Gastroesophageal sphincter (tissue), 4 donors: ENCODE data around the gene SLC25A39. TPM values are rescaled to one million over a fixed set of nuclear protein-coding genes. Genes with fewer than 3 reads are reported as not detected.
"Not testable (repeated sequence)": the region's sequence is repeated elsewhere in the genome, so short reads cannot be mapped to it uniquely, and the experiment has no call there.

Experiments used
- ATAC-seq: fragments of 150-250 bp; one replicate; pipeline ENCODE4 v1.9.1; 2016; ENCODE audit warnings: mild to moderate bottlenecking, moderate library complexity
- H3K27ac ChIP-seq, 4 donors: fragments of 200-600 bp; sonication (generic) in 3 of 4; 1 replicate in 3 of 4; 2 replicates in 1 of 4; pipeline ENCODE4 v1.5.1; 2016 to 2019
- H3K27me3 ChIP-seq: fragments of 200-600 bp; sonication (generic); one replicate; pipeline ENCODE4 v1.5.1; 2019
- H3K36me3 ChIP-seq, 2 donors: fragments of 200-600 bp; sonication (generic); one replicate each; pipeline ENCODE4 v1.5.1; 2019; ENCODE audit warnings: control low read depth in 1 of 2
- H3K4me1 ChIP-seq, 3 donors: fragments of 200-600 bp; sonication (generic); 1 replicate in 2 of 3; 2 replicates in 1 of 3; pipeline ENCODE4 v1.5.1; 2016 to 2019; ENCODE audit warnings: control low read depth in 2 of 3
- H3K4me3 ChIP-seq, 2 donors: fragments of 200-600 bp; sonication (generic); one replicate each; pipeline ENCODE4 v1.5.1; 2019; ENCODE audit warnings: mild to moderate bottlenecking in 1 of 2, moderate library complexity in 1 of 2
- H3K9me3 ChIP-seq, 3 donors: fragments of 200-600 bp; sonication (generic); one replicate each; pipeline ENCODE4 v1.5.1; 2017 to 2019; ENCODE audit warnings: control low read depth in 2 of 3
- EP300 ChIP-seq: sonication (generic); formaldehyde crosslinking; IDR thresholded peaks from one replicate; pipeline ENCODE4 v1.6.1; 2017; ENCODE audit warnings: antibody characterized with exemption, mild to moderate bottlenecking
- POLR2A ChIP-seq, 2 donors: fragments of 450-650 bp; IDR thresholded peaks; one replicate each; pipeline ENCODE4 v1.6.1; 2017; ENCODE audit warnings: antibody characterized with exemption in 2 of 2, mild to moderate bottlenecking in 2 of 2, moderate library complexity in 1 of 2
- POLR2AphosphoS5 ChIP-seq: sonication (generic); formaldehyde crosslinking; IDR thresholded peaks from one replicate; pipeline ENCODE4 v1.6.1; 2017; ENCODE audit warnings: antibody characterized with exemption
- WGBS, 2 donors: methylation state at CpG; one replicate each; pipeline ENCODE4 v1.1.5; 2018; ENCODE audit warnings: low coverage in 1 of 2; 5-methylcytosine and 5-hydroxymethylcytosine counted together
- total RNA-seq, 4 donors: library from RNA; depleted of rRNA; stranded (reverse); fragments of >200 nt; gene quantifications; one replicate each; pipeline ENCODE4 v1.1.0, GENCODE V29; 2016
- TF ChIP-seq, protein P1 (sequence below), 4 experiments: fragments of 200-600 bp in 2 of 4; fragments of 450-650 bp in 2 of 4; sonication (generic) in 1 of 4; IDR thresholded peaks; one replicate each; pipeline ENCODE4 v1.5.1; 2017 to 2019; ENCODE audit warnings: antibody characterized with exemption in 4 of 4, mild to moderate bottlenecking in 2 of 4, moderate library complexity in 2 of 4

SLC25A39 gene
- total RNA-seq, 4 donors from 2014 or later, result 36.2 to 61.8 (median 49.2) TPM

DNA sequence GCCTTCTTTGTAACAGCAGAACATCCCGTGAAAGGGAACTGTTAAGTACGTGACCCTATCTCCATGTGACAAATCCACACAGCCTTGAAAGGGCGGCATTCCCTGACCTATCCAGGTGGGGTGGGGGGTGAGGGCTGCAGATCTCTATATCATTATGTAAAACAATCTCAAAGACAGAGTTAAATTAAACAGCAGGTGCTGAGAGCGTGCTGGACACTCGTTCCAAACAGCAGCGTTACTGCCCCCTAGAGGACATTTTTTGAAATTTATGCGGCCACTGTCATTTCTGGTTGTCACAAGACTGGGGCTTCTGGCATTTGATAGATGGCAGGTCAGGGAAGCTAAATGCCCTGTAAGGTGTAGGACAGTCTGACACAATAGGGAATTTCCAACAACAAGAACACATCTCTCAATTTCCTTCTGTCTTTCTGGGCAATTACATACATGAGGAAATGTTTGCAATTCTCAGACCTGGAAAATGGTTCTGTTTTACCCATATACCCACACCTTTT lies 6.7 kb upstream of the SLC25A39 start:
- H3K4me1 ChIP-seq, result peaks cover 0 to 19% (median 3%) of the 10 kb centered on the region in 3 donors
- no peaks in the 10 kb centered on the region for H3K9me3 ChIP-seq
- ATAC-seq, result no peak
- H3K27ac ChIP-seq, result no peak overlapping the region
- H3K4me3 ChIP-seq, result no peak overlapping the region
- TF ChIP-seq, protein P1, sequence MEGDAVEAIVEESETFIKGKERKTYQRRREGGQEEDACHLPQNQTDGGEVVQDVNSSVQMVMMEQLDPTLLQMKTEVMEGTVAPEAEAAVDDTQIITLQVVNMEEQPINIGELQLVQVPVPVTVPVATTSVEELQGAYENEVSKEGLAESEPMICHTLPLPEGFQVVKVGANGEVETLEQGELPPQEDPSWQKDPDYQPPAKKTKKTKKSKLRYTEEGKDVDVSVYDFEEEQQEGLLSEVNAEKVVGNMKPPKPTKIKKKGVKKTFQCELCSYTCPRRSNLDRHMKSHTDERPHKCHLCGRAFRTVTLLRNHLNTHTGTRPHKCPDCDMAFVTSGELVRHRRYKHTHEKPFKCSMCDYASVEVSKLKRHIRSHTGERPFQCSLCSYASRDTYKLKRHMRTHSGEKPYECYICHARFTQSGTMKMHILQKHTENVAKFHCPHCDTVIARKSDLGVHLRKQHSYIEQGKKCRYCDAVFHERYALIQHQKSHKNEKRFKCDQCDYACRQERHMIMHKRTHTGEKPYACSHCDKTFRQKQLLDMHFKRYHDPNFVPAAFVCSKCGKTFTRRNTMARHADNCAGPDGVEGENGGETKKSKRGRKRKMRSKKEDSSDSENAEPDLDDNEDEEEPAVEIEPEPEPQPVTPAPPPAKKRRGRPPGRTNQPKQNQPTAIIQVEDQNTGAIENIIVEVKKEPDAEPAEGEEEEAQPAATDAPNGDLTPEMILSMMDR (IDR thresholded peaks at IDR 0.05), result peak in 3 of 4 experiments; percentile 70 to 88 (median 75)
- TF ChIP-seq POLR2A (IDR thresholded peaks at IDR 0.05), result no peak
- WGBS, 2 donors, result 0% methylated on average over 5 to 6 of the region's 7 CpGs
- peaks cover 1% of the 10 kb centered on the region for H3K27me3 ChIP-seq
- H3K36me3 ChIP-seq, result no peaks in the 10 kb centered on the region

DNA sequence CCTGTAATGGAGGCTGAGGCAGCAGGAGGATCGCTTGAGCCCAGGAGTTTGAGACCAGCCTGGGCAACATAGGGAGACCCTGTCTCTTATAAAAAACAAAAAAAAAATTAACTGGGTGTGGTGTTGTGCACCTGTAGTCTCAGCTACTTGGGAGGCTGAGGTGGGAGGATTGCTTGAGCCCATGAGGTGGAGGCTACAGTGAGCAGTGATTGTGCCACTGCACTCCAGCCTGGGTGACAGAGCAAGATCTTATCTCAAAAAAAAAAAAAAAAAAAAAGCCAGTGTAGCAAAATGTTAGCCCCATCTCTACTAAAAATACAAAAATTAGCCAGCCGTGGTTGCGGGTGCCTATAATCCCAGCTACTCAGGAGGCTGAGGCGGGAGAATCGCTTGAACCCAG lies 5.6 kb upstream of the SLC25A39 start:
- WGBS, 2 donors, result 100% methylated on average over 1 of the region's 5 CpGs; no CpG with 5 or more reads in 1 of the 2 donors
- ATAC-seq, H3K36me3 ChIP-seq: not testable (repeated sequence)

DNA sequence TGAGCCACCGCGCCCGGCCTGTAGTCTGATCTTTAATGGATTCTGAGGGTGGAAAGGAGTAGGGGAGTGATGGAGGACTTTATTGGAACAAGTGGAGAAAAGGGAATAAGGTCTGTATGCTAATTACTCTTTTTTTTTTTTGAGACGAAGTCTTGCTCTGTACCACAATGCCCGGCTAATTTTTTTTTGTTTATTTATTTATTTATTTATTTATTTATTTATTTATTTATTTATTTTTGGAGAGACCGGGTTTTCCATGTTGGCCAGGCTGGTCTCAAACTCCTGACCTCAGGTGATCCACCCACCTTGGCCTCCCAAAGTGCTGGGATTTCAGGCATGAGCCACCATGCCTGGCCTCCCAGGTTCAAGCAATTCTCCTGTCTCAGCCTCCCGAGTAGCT lies 4.9 kb upstream of the SLC25A39 start:
- H3K27me3 ChIP-seq, H3K36me3 ChIP-seq, H3K27ac ChIP-seq, H3K9me3 ChIP-seq, ATAC-seq, H3K4me3 ChIP-seq: not testable (repeated sequence)
- WGBS, 2 donors, result 61 to 65% methylated on average over 2 of the region's 7 CpGs
- H3K4me1 ChIP-seq, result peaks cover 0 to 34% (median 3%) of the 10 kb centered on the region in 3 donors

More for the DNA sequence above, 5.6 kb upstream of the SLC25A39 start:
- not testable (repeated sequence) for H3K27ac ChIP-seq, H3K9me3 ChIP-seq, H3K27me3 ChIP-seq, H3K4me3 ChIP-seq
- H3K4me1 ChIP-seq, result peaks cover 0 to 30% (median 3%) of the 10 kb centered on the region in 3 donors

DNA sequence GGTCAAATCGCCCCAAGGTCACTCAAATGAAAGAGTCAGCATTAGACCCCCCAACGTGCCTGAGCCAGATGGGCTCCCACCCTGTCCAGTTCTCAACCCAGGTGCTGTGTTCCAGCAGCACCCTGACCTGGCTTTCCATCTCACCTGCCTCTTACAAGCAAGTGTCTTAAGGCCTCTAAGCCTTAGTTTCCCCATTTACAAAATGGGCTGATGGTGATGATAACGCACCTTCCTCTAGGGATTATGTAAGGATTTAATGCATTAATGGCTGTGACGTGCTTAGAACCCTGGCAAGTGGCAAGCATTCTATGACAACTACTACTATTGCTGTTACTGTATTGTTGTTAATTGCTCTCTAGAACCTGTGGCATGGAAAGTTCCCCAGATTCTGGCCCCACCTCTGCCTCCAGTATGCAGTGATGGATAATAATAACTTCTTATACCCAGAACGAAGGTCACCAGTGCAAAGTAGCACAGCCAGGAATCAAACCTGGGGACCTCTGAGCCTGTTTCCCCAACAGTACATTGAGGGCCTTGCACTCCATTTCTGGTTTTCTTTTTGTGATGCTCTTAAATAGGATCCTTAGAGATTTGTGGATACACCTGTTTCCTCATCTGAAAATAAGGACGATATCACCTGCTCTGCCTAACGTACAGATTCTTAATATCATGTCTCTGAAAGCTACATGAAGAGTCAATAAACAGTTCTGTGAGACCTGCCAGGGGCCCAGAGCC lies 3.3 kb upstream of the SLC25A39 start:
- no peak overlapping the region for H3K27ac ChIP-seq
- H3K4me1 ChIP-seq, result peaks cover 0 to 49% (median 14%) of the 10 kb centered on the region in 3 donors
- H3K27me3 ChIP-seq, result no peaks in the 10 kb centered on the region
- no peaks in the 10 kb centered on the region for H3K9me3 ChIP-seq
- TF ChIP-seq EP300, result no peak
- TF ChIP-seq POLR2A (IDR thresholded peaks at IDR 0.05), result no peak
- TF ChIP-seq, protein P1 (IDR thresholded peaks at IDR 0.05), result no peak
- TF ChIP-seq POLR2AphosphoS5, result no peak
- 63 to 80% methylated on average over 2 to 7 of the region's 7 CpGs for WGBS, 2 donors
- no peak overlapping the region for H3K4me3 ChIP-seq
- no peak for ATAC-seq
- no peaks in the 10 kb centered on the region for H3K36me3 ChIP-seq

DNA sequence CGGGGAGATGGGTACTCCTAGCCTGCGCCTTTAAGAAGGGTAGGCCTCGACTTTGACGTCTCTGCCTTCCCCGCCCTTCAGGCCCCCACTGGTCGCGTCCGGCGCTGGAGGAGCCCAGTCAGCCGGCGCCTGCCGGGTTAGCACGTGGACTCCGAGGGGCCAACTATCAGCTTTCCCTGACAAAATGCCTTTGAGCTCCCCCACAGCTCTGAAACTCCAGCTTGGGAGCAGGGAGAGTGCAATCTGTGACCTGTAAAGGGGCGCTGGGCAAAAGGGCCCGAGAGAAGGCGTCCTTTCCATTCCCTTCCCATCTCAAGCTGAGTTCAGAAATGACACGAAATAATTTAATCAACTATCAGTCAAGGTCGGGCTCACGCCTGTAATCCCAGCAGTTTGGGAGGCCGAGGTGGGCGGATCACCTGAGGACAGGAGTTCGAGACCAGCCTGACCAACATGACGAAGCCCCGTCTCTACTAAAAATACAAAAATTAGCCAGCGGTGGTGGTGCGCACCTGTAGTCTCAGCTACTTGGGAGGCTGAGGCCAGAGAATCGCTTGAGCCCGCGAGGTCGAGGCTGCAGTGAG lies 2.3 kb upstream of the SLC25A39 start:
- peaks cover 0 to 57% (median 14%) of the 10 kb centered on the region in 3 donors for H3K4me1 ChIP-seq
- H3K9me3 ChIP-seq, result no peaks in the 10 kb centered on the region
- H3K27me3 ChIP-seq, result no peaks in the 10 kb centered on the region
- WGBS, 2 donors, result 29 to 43% methylated on average over 12 to 13 of the region's 31 CpGs
- TF ChIP-seq, protein P1 (IDR thresholded peaks at IDR 0.05), result peak in 1 of 4 experiments; percentile 22
- TF ChIP-seq POLR2AphosphoS5, result peak; percentile 67
- no peak for TF ChIP-seq POLR2A (IDR thresholded peaks at IDR 0.05)
- peak overlapping the region in 1 of 2 donors; percentile 67 for H3K4me3 ChIP-seq
- peaks cover 0 to 8% of the 10 kb centered on the region in 2 donors for H3K36me3 ChIP-seq
- ATAC-seq, result peak; percentile 90
- H3K27ac ChIP-seq, result peak overlapping the region in 3 of 4 donors; percentile 92 to 97 (median 95)
